Islet precursor cell (in vitro differentiated cells): Measurements from ENCODE around the gene RAVER1.
A peak's percentile ranks its signal among the peaks of the same experiment; 100 is the strongest.

Source experiments
- DNase-seq: peaks from one replicate; pipeline ENCODE4 v3.0.0-alpha.2; 2018

The RAVER1 gene

DNA sequence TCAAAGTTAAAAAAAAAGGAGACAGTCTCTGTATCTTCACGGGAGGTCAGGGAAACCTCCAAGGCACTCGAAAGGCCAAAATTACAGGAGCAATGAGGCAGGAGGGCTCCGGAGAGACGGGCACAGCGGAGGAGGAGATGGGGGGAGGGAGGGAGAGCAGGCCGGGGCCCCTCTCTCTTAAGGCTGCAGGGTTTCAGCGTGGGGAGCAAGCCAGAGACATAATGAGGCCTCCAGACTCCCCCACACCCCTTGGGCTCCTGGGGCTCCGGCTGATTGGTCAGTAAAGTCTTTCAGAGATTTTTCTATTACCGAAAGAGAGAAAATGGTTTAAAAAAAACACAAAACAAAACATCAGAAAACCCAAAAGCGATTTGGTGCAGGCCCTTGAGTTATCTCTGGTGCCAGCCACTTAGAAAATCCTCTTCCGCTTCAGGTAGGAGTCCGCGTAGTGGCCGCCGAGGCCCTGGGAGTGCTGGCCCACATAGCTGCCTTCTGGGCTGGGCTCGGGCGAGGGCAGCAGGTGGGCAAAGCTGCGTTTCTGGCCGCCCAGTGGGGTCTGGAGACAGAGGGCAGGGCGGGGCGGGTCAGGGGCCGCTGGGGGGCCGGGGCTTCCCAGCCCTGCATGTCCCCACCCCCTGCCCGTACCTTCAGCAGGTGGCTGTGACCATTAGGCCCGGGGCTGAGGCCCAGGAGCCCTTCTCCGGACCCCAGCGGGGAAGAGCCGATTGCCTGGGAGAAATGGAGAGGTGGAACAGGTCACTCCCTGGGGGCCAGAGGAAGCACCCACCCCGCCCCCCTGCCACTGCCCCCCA, 16.1 kb downstream of the RAVER1 start:
- no peak for DNase-seq

DNA sequence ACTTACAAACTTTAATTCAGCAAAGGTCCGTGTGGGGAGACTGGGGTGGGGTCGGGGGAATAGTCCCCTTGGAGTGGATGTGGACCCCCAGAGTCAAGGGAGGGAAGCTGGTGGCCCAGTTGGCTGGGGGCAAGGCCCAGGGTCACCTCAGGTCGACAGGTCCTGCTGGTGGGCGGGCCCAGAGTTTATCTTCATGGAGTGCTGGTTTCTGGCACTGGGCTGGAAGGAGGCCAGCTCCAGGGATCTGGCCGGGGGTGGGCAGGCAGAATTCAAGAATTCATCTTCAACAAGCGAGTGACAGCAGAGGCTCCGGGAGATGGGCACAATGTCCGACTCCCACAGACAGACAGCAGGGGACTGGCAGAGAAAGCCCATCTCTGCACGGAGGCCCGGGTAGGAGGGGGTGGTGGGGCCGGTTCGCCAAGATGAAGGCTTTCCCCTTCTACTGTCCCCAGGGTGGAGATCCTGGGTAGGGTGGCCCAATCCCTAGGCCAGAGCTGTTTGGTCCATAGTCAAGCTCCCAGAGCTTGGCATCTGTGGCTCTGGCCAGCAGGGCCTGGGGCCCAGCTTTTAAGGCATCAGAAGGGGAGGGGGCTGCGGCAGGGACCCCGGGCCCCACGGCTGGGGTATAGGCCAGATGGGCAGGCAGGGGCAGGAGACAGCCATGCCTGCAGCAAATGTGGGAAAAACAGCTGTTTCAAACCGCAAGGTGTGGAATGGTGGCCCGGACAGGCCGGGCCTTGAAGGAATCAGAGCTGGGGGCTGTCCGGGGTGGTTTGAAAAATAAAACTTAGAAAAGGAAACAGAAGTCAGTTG, 16.9 kb downstream of the RAVER1 start:
- peak; percentile 58 for DNase-seq

- DNase-seq = peak; percentile 91
Observed at GRCh38 chr19:10315335-10316214, 17.8 kb downstream of the RAVER1 start, which contains the start of gene FDX2. Gene FDX2 (minus strand): TSS chr19:10316015. CDS start chr19:10315996, 19 bp downstream.

GRCh38 chr19:10309423-10309822, 23.9 kb downstream of the RAVER1 start, which contains the start of gene ZGLP1:
Gene ZGLP1 (minus strand): TSS chr19:10309815.
- DNase-seq = no peak

DNA sequence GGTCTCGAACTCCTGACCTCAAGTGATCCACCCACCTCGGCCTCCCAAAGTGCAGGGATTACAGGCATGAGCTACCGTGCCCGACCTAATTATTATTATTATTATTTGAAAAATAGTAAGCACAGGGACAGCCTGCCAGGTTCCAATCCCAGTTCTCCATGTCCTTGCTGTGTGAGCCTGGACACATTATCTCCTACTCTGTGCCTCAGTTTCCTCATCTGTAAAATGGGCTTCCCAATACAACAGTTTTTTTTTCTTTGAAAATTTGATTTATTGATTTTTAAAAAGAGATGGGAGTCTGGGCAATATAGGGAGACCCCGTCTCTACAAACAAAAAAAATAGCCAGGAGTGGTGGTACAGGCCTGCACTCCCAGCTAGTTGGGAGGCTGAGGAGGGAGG, 27.0 kb downstream of the RAVER1 start:
- DNase-seq = no peak

GRCh38 chr19:10305139-10305806, 28.1 kb downstream of the RAVER1 start:
- no peak for DNase-seq

GRCh38 chr19:10299545-10300458, 33.5 kb downstream of the RAVER1 start:
- DNase-seq = peak; percentile 38

- no peak for DNase-seq
Observed at GRCh38 chr19:10295847-10296591, 37.3 kb downstream of the RAVER1 start.

- DNase-seq = no peak
Observed at GRCh38 chr19:10295305-10295846, 38.0 kb downstream of the RAVER1 start.

DNA sequence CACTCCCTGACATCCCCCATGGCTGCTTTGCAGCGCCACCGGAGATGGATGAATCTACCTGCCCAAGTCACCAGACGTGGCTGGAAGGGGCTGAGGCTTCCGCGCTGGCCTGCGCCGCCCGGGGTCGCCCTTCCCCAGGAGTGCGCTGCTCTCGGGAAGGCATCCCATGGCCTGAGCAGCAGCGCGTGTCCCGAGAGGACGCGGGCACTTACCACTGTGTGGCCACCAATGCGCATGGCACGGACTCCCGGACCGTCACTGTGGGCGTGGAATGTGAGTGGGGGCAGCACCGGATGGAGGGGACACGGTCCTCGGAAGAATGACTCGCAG, 39.0 kb downstream of the RAVER1 start:
- DNase-seq = peak; percentile 80

DNA sequence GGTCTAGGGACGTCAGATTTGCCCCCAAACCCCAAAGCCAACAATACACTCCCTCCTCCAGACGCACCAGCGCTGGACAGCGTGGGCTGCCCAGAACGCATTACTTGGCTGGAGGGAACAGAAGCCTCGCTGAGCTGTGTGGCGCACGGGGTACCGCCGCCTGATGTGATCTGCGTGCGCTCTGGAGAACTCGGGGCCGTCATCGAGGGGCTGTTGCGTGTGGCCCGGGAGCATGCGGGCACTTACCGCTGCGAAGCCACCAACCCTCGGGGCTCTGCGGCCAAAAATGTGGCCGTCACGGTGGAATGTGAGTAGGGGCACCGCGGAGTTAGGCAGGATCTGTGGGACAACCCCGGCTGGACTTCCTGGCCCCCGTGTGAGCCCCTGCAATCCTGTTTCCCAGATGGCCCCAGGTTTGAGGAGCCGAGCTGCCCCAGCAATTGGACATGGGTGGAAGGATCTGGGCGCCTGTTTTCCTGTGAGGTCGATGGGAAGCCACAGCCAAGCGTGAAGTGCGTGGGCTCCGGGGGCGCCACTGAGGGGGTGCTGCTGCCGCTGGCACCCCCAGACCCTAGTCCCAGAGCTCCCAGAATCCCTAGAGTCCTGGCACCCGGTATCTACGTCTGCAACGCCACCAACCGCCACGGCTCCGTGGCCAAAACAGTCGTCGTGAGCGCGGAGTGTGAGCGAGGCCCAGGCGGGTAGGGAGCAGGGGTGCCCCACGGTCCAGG, 39.5 kb downstream of the RAVER1 start:
- no peak for DNase-seq

DNA sequence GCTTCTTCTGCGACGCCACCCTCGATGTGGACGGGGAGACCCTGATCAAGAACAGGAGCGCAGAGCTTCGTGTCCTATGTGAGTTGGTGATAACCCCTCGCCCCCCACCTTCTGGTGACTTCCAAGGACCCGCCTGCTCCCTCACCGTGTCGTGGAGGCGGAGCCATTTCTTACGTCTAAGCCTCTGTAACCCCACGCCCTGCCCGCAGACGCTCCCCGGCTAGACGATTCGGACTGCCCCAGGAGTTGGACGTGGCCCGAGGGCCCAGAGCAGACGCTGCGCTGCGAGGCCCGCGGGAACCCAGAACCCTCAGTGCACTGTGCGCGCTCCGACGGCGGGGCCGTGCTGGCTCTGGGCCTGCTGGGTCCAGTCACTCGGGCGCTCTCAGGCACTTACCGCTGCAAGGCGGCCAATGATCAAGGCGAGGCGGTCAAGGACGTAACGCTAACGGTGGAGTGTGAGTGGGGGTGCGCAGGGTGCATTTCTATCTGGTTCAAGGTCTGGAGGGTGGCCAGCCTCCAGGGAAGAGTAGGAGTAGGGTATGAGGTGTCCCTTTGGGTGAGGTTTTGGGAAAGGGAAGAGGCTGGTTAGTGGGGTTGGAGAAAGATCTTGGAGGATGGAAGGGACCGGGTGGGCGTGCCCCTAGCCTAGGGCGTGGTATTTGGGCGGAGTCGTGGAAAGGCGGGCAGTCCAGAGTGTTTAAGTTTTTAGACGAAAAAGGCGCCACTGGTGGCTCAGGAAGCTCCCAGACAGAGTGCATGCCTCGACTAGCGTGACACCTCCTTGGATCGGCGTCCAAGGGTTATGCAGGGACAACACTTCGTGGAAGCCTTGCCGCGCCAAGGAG, 40.3 kb downstream of the RAVER1 start:
- no peak for DNase-seq

GRCh38 chr19:10292206-10292788, 41.0 kb downstream of the RAVER1 start:
- DNase-seq = peak; percentile 84

DNA sequence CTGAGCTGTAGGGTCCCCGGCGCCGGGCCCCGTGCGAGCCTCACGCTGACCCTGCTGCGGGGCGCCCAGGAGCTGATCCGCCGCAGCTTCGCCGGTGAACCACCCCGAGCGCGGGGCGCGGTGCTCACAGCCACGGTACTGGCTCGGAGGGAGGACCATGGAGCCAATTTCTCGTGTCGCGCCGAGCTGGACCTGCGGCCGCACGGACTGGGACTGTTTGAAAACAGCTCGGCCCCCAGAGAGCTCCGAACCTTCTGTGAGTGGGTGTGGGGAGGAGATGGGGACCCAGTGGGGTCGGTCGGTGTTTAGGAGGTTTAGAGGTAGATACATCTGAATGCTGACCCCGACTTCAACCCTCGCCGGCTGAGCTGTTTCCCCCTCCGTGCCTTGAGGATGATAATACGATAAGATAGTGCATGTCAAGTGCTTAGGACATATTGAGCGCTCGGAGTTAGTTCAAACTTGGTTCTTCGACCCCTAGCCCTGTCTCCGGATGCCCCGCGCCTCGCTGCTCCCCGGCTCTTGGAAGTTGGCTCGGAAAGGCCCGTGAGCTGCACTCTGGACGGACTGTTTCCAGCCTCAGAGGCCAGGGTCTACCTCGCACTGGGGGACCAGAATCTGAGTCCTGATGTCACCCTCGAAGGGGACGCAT, 41.6 kb downstream of the RAVER1 start:
- no peak for DNase-seq

GRCh38 chr19:10290876-10291553, 42.3 kb downstream of the RAVER1 start:
- no peak for DNase-seq

DNA sequence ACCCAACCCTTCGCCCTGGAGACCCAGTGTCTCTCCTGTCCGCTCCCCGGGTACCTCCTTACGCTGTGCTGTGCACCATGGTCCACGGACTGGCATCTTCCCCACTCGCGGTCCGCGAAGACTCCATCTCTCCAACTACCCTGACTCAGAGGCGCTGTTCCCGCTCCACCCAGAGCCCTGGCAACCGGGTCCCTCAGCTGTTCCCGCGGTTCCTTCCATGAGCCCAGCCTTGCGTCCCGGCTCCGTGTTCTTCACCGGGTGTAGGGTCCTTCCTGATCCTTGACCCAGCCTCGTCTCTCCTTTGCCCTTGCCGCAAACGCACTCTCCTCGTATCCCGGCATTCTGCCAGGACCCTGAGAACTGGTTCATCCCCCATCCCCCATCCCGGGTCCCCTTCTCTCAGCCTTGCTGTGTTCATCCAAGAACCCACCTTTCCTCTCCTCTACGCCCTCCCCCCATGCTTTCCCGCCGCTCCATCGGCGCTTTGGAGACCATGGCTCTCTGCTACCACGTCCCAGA, 42.9 kb downstream of the RAVER1 start:
- no peak for DNase-seq
